H1 (cell line): ENCODE results near the gene TAS2R41. TPM values are rescaled to one million over a fixed set of nuclear protein-coding genes. Genes with fewer than 3 reads are reported as not detected.

Source experiments
- CTCF ChIA-PET: fragments of 300-600 bp; sonication (Branson Sonifier 250); formaldehyde crosslinking; loops from one replicate; lab custom pipeline; 2021; ENCODE audit not compliant: partially characterized antibody; lab: Charles Lee
- POLR2A ChIA-PET: fragments of 300-600 bp; sonication (Branson Sonifier 250); formaldehyde crosslinking; loops from one replicate; lab custom pipeline; 2021; ENCODE audit warnings: inconsistent platforms; ENCODE audit not compliant: partially characterized antibody; lab: Charles Lee
- DNase-seq, 2 experiments: peaks; one replicate each; pipeline versions ENCODE4 v3.0.0 to v3.0.0-alpha.2; 2010 to 2022; ENCODE audit warnings: low spot score in 2 of 2, low read depth in 1 of 2, mixed read lengths in 1 of 2
- FAIRE-seq: peaks from 2 replicates; lab custom pipeline; 2011; peaks lifted over from hg19 to GRCh38; lab: Jason Lieb, UNC
- H2AFZ ChIP-seq: 2 replicates; pipeline ENCODE4 v1.8.1; 2012; ENCODE audit warnings: low read length, inconsistent platforms
- H2AK5ac ChIP-seq: 2 replicates; pipeline ENCODE4 v1.6.1; 2013; ENCODE audit warnings: low read depth, low read length
- H2BK120ac ChIP-seq: replicated peaks from 2 replicates; pipeline ENCODE3; 2013; ENCODE audit warnings: low read depth, low read length, inconsistent platforms
- H2BK12ac ChIP-seq: 2 replicates; pipeline ENCODE4 v1.6.1; 2013; ENCODE audit warnings: low read depth, low read length
- H2BK15ac ChIP-seq: 2 replicates; pipeline ENCODE4 v1.6.1; 2013; ENCODE audit warnings: low read length
- H2BK20ac ChIP-seq: 2 replicates; pipeline ENCODE4 v1.6.1; 2013; ENCODE audit warnings: low read length
- H2BK5ac ChIP-seq: 2 replicates; pipeline ENCODE4 v1.6.1; 2013; ENCODE audit warnings: low read depth, low read length
- H3K14ac ChIP-seq: 2 replicates; pipeline ENCODE4 v1.6.1; 2013; ENCODE audit warnings: inconsistent platforms; ENCODE audit not compliant: insufficient read length
- H3K18ac ChIP-seq: 2 replicates; pipeline ENCODE4 v1.6.1; 2013; ENCODE audit warnings: low read length; ENCODE audit errors: extremely low read depth
- H3K23ac ChIP-seq: 2 replicates; pipeline ENCODE4 v1.6.1; 2013; ENCODE audit warnings: inconsistent platforms; ENCODE audit not compliant: insufficient read length
- H3K23me2 ChIP-seq: 2 replicates; pipeline ENCODE4 v1.6.1; 2013; ENCODE audit warnings: low read depth, low read length
- H3K27ac ChIP-seq: 2 replicates; pipeline ENCODE4 v1.6.1; 2011; ENCODE audit warnings: low read depth, low read length, inconsistent platforms
- H3K27me3 ChIP-seq, 4 experiments: replicated peaks in 1 of 4; 1 replicate in 1 of 4; 2 replicates in 3 of 4; pipeline versions ENCODE4 v1.6.1 to v1.8.1; 2011 to 2013; ENCODE audit warnings: low read length in 3 of 4, mild to moderate bottlenecking in 3 of 4, inconsistent platforms in 2 of 4, mixed read lengths in 2 of 4, moderate library complexity in 1 of 4; ENCODE audit not compliant: control insufficient read depth in 3 of 4, insufficient read depth in 3 of 4; ENCODE audit errors: extremely low read depth in 1 of 4
- H3K36me3 ChIP-seq, 4 experiments: 2 replicates each; pipeline versions ENCODE4 v1.6.1 to v1.8.1; 2011 to 2013; ENCODE audit warnings: mild to moderate bottlenecking in 4 of 4, low read length in 3 of 4, moderate library complexity in 2 of 4, control low read depth in 1 of 4, inconsistent platforms in 1 of 4; ENCODE audit not compliant: insufficient read depth in 4 of 4, control insufficient read depth in 2 of 4
- H3K4ac ChIP-seq: replicated peaks from 2 replicates; pipeline ENCODE3; 2013; ENCODE audit warnings: low read length, low read depth, mixed read lengths, inconsistent platforms; ENCODE audit not compliant: insufficient read length
- H3K4me1 ChIP-seq, 4 experiments: replicated peaks in 1 of 4; 1 replicate in 1 of 4; 2 replicates in 3 of 4; pipeline versions ENCODE4 v1.6.1 to v1.8.1; 2011 to 2013; ENCODE audit warnings: low read length in 3 of 4, inconsistent platforms in 2 of 4, mixed read lengths in 1 of 4; ENCODE audit not compliant: insufficient read depth in 4 of 4, control insufficient read depth in 3 of 4
- H3K4me2 ChIP-seq, 2 experiments: 2 replicates each; pipeline versions ENCODE4 v1.6.1 to v1.8.1; 2011 to 2013; ENCODE audit warnings: low read depth in 2 of 2, low read length in 2 of 2, control low read depth in 1 of 2, inconsistent platforms in 1 of 2, mild to moderate bottlenecking in 1 of 2; ENCODE audit not compliant: insufficient read depth in 1 of 2
- H3K4me3 ChIP-seq, 4 experiments: fragments of 200-600, 300-600 bp in 1 of 4; sonication (generic), shearing (Covaris generic), sonication (Bioruptor Twin) in 1 of 4; 2 replicates each; pipeline versions ENCODE4 v1.5.1 to v1.8.1; 2011 to 2016; ENCODE audit warnings: low read length in 4 of 4, low read depth in 3 of 4, control low read depth in 2 of 4, inconsistent platforms in 2 of 4, mild to moderate bottlenecking in 2 of 4, mixed read lengths in 1 of 4, moderate library complexity in 1 of 4; ENCODE audit not compliant: insufficient read depth in 2 of 4; ENCODE audit errors: extremely low read depth in 1 of 4
- H3K56ac ChIP-seq: replicated peaks from 2 replicates; pipeline ENCODE3; 2013; ENCODE audit warnings: low read depth, mild to moderate bottlenecking, mixed read lengths, low read length, inconsistent platforms; ENCODE audit not compliant: insufficient read length
- H3K79me1 ChIP-seq: 2 replicates; pipeline ENCODE4 v1.6.1; 2013; ENCODE audit warnings: low read depth, low read length, control low read depth
- H3K79me2 ChIP-seq, 2 experiments: 2 replicates each; pipeline versions ENCODE4 v1.6.1 to v1.8.1; 2012 to 2013; ENCODE audit warnings: low read length in 2 of 2, mild to moderate bottlenecking in 2 of 2, inconsistent platforms in 1 of 2; ENCODE audit not compliant: insufficient read depth in 2 of 2, control insufficient read depth in 1 of 2
- H3K9ac ChIP-seq, 4 experiments: replicated peaks in 1 of 4; 1 replicate in 1 of 4; 2 replicates in 3 of 4; pipeline versions ENCODE4 v1.6.1 to v1.8.1; 2011 to 2013; ENCODE audit warnings: low read depth in 3 of 4, low read length in 3 of 4, control low read depth in 2 of 4, mild to moderate bottlenecking in 2 of 4, moderate library complexity in 2 of 4, inconsistent platforms in 1 of 4; ENCODE audit errors: extremely low read depth in 1 of 4
- H3K9me3 ChIP-seq, 2 experiments: 2 replicates each; pipeline versions ENCODE4 v1.6.1 to v1.8.1; 2012 to 2013; ENCODE audit warnings: mild to moderate bottlenecking in 2 of 2, moderate library complexity in 2 of 2, control low read depth in 1 of 2, inconsistent platforms in 1 of 2, low read depth in 1 of 2, low read length in 1 of 2, mixed read lengths in 1 of 2; ENCODE audit not compliant: insufficient read depth in 2 of 2
- H4K20me1 ChIP-seq, 2 experiments: replicated peaks in 1 of 2; 2 replicates each; pipeline versions ENCODE3 to v1.8.1; 2011 to 2013; ENCODE audit warnings: inconsistent platforms in 2 of 2, low read length in 2 of 2, mild to moderate bottlenecking in 1 of 2; ENCODE audit not compliant: insufficient read depth in 2 of 2, control insufficient read depth in 1 of 2
- H4K5ac ChIP-seq: 2 replicates; pipeline ENCODE4 v1.6.1; 2013; ENCODE audit warnings: low read length, low read depth, mixed read lengths, inconsistent platforms; ENCODE audit not compliant: insufficient read length
- H4K8ac ChIP-seq: 2 replicates; pipeline ENCODE4 v1.8.0; 2013; ENCODE audit warnings: mild to moderate bottlenecking, moderate library complexity, low read length, inconsistent platforms; ENCODE audit not compliant: insufficient read depth; ENCODE audit errors: extremely low read depth
- H4K91ac ChIP-seq: replicated peaks from 2 replicates; pipeline ENCODE3; 2013; ENCODE audit warnings: low read length, mixed read lengths, inconsistent platforms; ENCODE audit not compliant: insufficient read length
- PHF8 ChIP-seq: fragments of 200-600 bp; sonication (generic); conservative IDR thresholded peaks from 2 replicates; pipeline ENCODE4 v1.7.1; 2012; ENCODE audit warnings: low read depth, mild to moderate bottlenecking, inconsistent platforms, low read length, moderate library complexity
- TAF1 ChIP-seq: IDR thresholded peaks from 2 replicates; pipeline ENCODE4 v1.6.1; 2011; ENCODE audit warnings: mild to moderate bottlenecking, low read depth, low read length
- WGBS, 2 experiments: shearing (Covaris generic) in 1 of 2; methylation state at CpG; one replicate each; pipeline versions ENCODE4 v1.1.6 to v1.1.7; 2013 to 2015; ENCODE audit warnings: low lambda C conversion rate in 2 of 2, mixed read lengths in 2 of 2, inconsistent platforms in 1 of 2, low coverage in 1 of 2, missing lambda C conversion rate in 1 of 2; ENCODE audit not compliant: insufficient replicate concordance in 2 of 2, insufficient coverage in 1 of 2, insufficient read length in 1 of 2; ENCODE audit errors: extremely low coverage in 1 of 2, missing lambda C conversion rate in 1 of 2; 5-methylcytosine and 5-hydroxymethylcytosine counted together
- polyA plus RNA-seq, 7 experiments: library from polyadenylated mRNA; depleted of rRNA in 3 of 7; stranded (reverse) in 5 of 7; unstranded in 2 of 7; fragments of >200 nt in 5 of 7; fragments of 200-250 nt in 2 of 7; gene quantifications; 1 replicate in 5 of 7; 2 replicates in 1 of 7; 4 replicates in 1 of 7; pipeline versions ENCODE4 v1.2.1 to v1.2.3, GENCODE V29; 2011 to 2013; ENCODE audit warnings: missing spikeins in 2 of 7, mixed read lengths in 2 of 7
- total RNA-seq: library from RNA; stranded (reverse); fragmentation: NEBNext Ultra II Directional; extraction: Animal tissue kit (Norgen Biotek cat#: 25700); gene quantifications from 2 replicates; pipeline ENCODE4 v1.2.1, GENCODE V29; 2021

Gene TAS2R41
- total and polyA plus RNA-seq, 2 of the 8 experiments (the other 6 are each of a cell fraction or from before 2014, with no cell fraction given) = 0.12 TPM; not detected in 1

GRCh38 chr7:143514487-143514886, 36.8 kb downstream of the TAS2R41 start:
- CTCF ChIA-PET = interaction anchor here (0.7 to 1.5 kb wide), 3 partner anchors 10 to 14 kb away, joined by 3 to 4 read pairs (median 4); no protein-coding TSS in a partner anchor
- Histone ChIP-seq H3K27me3 (no peaks in the 10 kb centered on the region; a peak in 1 of 7 replicates), H3K23me2 (no peaks in the 10 kb centered on the region)

More at GRCh38 chr7:143514487-143514886, 36.8 kb downstream of the TAS2R41 start:
- Histone ChIP-seq H2BK20ac (no peak overlapping the region), H3K4me1 (peaks cover 2 to 20% (median 4%) of the 10 kb centered on the region in 4 experiments; a peak in 4 of 7 replicates), H2AK5ac (no peak overlapping the region), H3K4me3 (no peak overlapping the region), H3K4me2 (no peak overlapping the region)
- DNase-seq = no peak
- TF ChIP-seq PHF8 = no peak
- TF ChIP-seq TAF1 = no peak
- TF ChIP-seq, all 59 proteins: peak for 0
- Histone ChIP-seq H4K91ac (no peak overlapping the region), H4K20me1 (no peaks in the 10 kb centered on the region), H3K9me3 (no peaks in the 10 kb centered on the region), H2BK15ac (no peak overlapping the region), H3K18ac (no peak overlapping the region), H3K27ac (no peak overlapping the region), H3K4ac (no peak overlapping the region), H3K56ac (no peak overlapping the region), H4K8ac (no peak overlapping the region), H3K14ac (no peak overlapping the region), H3K23ac (no peak overlapping the region), H3K9ac (no peak overlapping the region), H3K79me2 (no peaks in the 10 kb centered on the region), H2BK120ac (no peak overlapping the region), H4K5ac (no peak overlapping the region), H3K36me3 (no peaks in the 10 kb centered on the region), H3K79me1 (no peaks in the 10 kb centered on the region), H2BK5ac (no peak overlapping the region), H2AFZ (no peak overlapping the region), H2BK12ac (no peak overlapping the region)
- POLR2A ChIA-PET = no interaction called here
- no peak for FAIRE-seq
- WGBS, 2 experiments = 78% methylated on average over 2 of the region's 2 CpGs; no CpG with 5 or more reads in 1 of the 2 experiments
